Stomach (tissue), 4 donors: Measurements from ENCODE around the gene FAM193A.

Experiments used
- CTCF ChIP-seq, 7 experiments: fragments of 450-650 bp in 4 of 7; fragments of 200-600 bp in 3 of 7; sonication (generic) in 3 of 7; IDR thresholded peaks; one replicate each; pipeline ENCODE4 v1.5.1; 2016 to 2019; ENCODE audit warnings: antibody characterized with exemption in 7 of 7, control low read depth in 2 of 7, mild to moderate bottlenecking in 1 of 7
- EP300 ChIP-seq: sonication (generic); formaldehyde crosslinking; IDR thresholded peaks from one replicate; pipeline ENCODE4 v1.6.1; 2017; ENCODE audit warnings: antibody characterized with exemption
- POLR2A ChIP-seq, 4 donors: fragments of 450-650 bp; IDR thresholded peaks; one replicate each; pipeline ENCODE4 v1.6.1; 2016; ENCODE audit warnings: antibody characterized with exemption in 4 of 4, control low read depth in 2 of 4, mild to moderate bottlenecking in 1 of 4, moderate library complexity in 1 of 4
- POLR2AphosphoS5 ChIP-seq, 3 donors: sonication (generic); formaldehyde crosslinking; IDR thresholded peaks; one replicate each; pipeline ENCODE4 v1.6.1; 2016; ENCODE audit warnings: antibody characterized with exemption in 3 of 3

- TF ChIP-seq CTCF (IDR thresholded peaks at IDR 0.05) (no peak), POLR2A (IDR thresholded peaks at IDR 0.05) (no peak), POLR2AphosphoS5 (IDR thresholded peaks at IDR 0.05) (no peak), EP300 (no peak)
These were observed 163.6 kb downstream of the FAM193A start for GRCh38 chr4:2700031-2700430.
